ENCODE results near the gene MECP2. TPM values are rescaled to one million over a fixed set of nuclear protein-coding genes. Genes with fewer than 3 reads are reported as not detected.

Gene MECP2
- total RNA-seq, 1 experiment from 2014 or later, result 37.3 TPM

GRCh38 chrX:154019061-154019621, 78.4 kb downstream of the MECP2 start:
- H3K36me3 ChIP-seq, result peaks cover 25% of the 10 kb centered on the region
- peak overlapping the region; percentile 62 for H3K4me3 ChIP-seq
- no peaks in the 10 kb centered on the region for H3K27me3 ChIP-seq
- no peaks in the 10 kb centered on the region for H3K9me3 ChIP-seq
- no peak for DNase-seq

GRCh38 chrX:154018518-154019060, 78.9 kb downstream of the MECP2 start:
- H3K36me3 ChIP-seq, result peaks cover 28% of the 10 kb centered on the region
- H3K4me3 ChIP-seq, result peak overlapping the region; percentile 62
- no peaks in the 10 kb centered on the region for H3K27me3 ChIP-seq
- H3K9me3 ChIP-seq, result no peaks in the 10 kb centered on the region
- no peak for DNase-seq

- DNase-seq, result no peak
Observed at GRCh38 chrX:154017766-154018517, 79.6 kb downstream of the MECP2 start.

GRCh38 chrX:154016366-154017076, 81.0 kb downstream of the MECP2 start:
- Histone ChIP-seq H3K4me3 (no peak overlapping the region), H3K27me3 (no peaks in the 10 kb centered on the region), H3K36me3 (peaks cover 35% of the 10 kb centered on the region), H3K9me3 (no peaks in the 10 kb centered on the region)
- no peak for DNase-seq

More at GRCh38 chrX:154017766-154018517, 79.6 kb downstream of the MECP2 start:
- Histone ChIP-seq H3K4me3 (peak overlapping the region; percentile 62), H3K9me3 (no peaks in the 10 kb centered on the region), H3K36me3 (peaks cover 33% of the 10 kb centered on the region), H3K27me3 (no peaks in the 10 kb centered on the region)

DNA sequence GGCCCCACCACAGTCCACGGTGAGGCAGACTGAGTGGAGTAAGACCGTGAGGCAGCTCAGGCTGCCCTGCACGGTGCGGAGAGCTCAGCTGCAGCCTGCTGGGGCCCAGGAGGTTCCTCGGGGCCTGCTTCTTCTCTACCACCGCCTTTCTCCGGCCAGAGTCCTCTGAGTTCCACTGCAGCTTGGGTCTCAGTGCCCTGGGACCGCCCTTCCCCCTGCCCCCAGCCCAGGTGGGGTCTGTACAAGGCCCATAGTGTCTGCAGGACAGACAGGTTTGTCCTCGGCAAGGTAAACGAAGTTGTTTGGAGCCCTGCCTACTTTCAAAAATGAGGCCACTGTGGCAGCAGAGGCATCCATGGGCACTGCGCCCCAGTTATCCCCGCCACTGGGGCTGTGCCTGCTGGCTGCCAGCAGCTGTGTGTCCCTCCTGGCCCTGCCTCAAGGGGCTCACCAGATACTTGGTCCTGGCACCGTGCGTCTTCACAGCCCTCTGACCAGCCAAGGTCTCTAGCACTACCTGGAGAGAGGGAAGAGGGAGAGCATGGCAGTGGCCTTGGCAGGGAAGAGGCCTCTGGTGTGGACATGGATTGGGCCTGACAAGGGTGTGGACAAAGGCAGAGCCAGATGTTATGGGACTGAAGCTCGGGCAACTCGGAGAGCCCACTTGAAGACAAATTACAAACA, 81.8 kb downstream of the MECP2 start:
- Histone ChIP-seq H3K9me3 (no peaks in the 10 kb centered on the region), H3K4me3 (no peak overlapping the region), H3K36me3 (peaks cover 37% of the 10 kb centered on the region), H3K27me3 (no peaks in the 10 kb centered on the region)
- no peak for DNase-seq

GRCh38 chrX:154014429-154015380, 82.8 kb downstream of the MECP2 start:
- Histone ChIP-seq H3K27me3 (no peaks in the 10 kb centered on the region), H3K4me3 (no peak overlapping the region), H3K9me3 (no peaks in the 10 kb centered on the region), H3K36me3 (peaks cover 37% of the 10 kb centered on the region)
- DNase-seq, result no peak

GRCh38 chrX:154013614-154014360, 83.7 kb downstream of the MECP2 start:
- DNase-seq, result no peak
- H3K27me3 ChIP-seq, result no peaks in the 10 kb centered on the region
- H3K36me3 ChIP-seq, result peaks cover 34% of the 10 kb centered on the region
- no peaks in the 10 kb centered on the region for H3K9me3 ChIP-seq
- no peak overlapping the region for H3K4me3 ChIP-seq

- H3K4me3 ChIP-seq, result no peak overlapping the region
- no peaks in the 10 kb centered on the region for H3K27me3 ChIP-seq
- H3K9me3 ChIP-seq, result no peaks in the 10 kb centered on the region
- no peak for DNase-seq
- H3K36me3 ChIP-seq, result peaks cover 27% of the 10 kb centered on the region
Observed at GRCh38 chrX:154013001-154013421, 84.5 kb downstream of the MECP2 start.

DNA sequence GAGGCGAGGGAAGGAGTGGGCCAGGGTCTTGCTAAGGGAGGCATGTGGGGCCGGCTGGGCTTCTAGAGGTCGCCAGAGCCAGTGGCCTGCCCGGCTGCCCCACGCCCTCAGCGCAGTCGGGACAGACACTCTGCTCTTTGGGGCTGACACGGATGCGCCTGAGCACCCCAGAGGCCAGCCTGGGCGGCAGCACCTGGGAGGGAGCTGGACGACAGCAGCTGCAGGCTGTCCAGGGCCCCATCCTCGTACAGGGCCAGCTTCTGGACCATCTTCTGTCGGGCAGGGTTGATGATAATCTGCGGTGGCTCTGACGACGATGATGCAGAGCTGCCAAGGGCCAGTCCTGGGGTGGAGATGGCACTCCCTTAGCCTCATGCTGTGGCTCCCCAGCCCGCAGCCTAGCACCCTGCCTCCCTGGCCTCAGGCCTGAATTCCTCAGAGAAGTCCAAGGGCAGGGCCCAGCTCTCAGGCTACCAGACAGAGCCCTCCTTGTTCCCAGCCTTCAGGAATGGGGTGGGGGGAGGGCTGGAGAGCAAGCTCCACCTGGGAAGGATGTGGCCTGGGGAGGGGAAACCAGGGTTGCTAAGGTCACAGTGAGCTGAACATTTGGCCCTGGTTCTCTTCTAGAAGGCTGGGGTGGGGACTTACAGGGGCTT, 85.1 kb downstream of the MECP2 start:
- H3K4me3 ChIP-seq, result no peak overlapping the region
- peaks cover 26% of the 10 kb centered on the region for H3K36me3 ChIP-seq
- H3K9me3 ChIP-seq, result no peaks in the 10 kb centered on the region
- no peaks in the 10 kb centered on the region for H3K27me3 ChIP-seq
- no peak for DNase-seq

DNA sequence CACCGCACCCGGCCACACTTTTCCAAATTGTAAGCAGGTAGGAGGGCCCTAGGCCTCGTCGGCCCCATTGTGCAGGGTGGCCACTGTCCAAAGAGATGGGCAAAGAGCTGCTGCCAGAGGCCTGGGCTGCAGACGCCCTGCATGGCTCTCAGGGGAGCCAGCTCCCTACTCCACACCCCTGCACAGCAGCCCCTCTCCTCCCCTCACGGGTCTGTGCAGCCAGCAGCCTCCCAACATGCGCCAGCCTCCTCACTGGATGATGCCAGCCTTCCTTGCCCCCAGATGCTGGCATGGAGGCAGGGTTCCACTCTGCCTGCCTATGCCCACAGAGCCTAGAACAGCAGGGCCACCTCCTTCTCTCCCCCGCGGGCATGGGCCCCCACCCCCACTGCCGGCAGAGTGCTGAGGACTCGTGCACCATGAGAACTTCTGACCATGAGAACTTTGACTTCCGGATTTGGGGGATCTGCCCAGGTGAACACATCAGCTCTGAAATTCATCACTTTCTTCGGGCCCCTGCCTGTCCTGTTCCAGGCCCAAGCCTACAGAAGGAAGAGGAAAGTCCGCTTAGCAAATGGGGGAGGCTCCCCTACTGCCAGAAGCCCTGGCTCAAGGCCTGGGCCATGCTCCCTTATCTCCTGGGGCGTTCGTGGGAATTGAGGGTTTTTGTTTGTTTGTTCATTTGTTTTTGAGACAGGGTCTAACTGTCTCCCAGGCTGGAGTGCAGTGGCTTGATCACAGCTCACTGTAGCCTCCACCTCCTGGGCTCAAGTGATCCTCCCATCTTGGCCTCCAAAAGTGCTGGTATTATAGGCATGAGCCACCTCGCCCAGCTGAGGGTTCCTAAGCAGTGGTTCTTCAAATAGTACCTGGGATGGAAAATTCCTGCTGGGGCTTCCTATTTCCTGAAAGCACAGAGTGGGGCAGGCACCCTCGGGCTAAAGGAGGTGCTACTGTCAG, 85.9 kb downstream of the MECP2 start:
- H3K4me3 ChIP-seq, result no peak overlapping the region
- no peaks in the 10 kb centered on the region for H3K27me3 ChIP-seq
- no peaks in the 10 kb centered on the region for H3K9me3 ChIP-seq
- H3K36me3 ChIP-seq, result peaks cover 17% of the 10 kb centered on the region
- DNase-seq, result no peak

GRCh38 chrX:154010330-154011087, 87.0 kb downstream of the MECP2 start:
- Histone ChIP-seq H3K4me3 (no peak overlapping the region), H3K36me3 (peaks cover 11% of the 10 kb centered on the region), H3K27me3 (no peaks in the 10 kb centered on the region), H3K9me3 (no peaks in the 10 kb centered on the region)
- no peak for DNase-seq

GRCh38 chrX:154008521-154008920, 89.0 kb downstream of the MECP2 start:
- Histone ChIP-seq H3K27me3 (no peaks in the 10 kb centered on the region), H3K4me3 (no peak overlapping the region), H3K9me3 (no peaks in the 10 kb centered on the region), H3K36me3 (peaks cover 8% of the 10 kb centered on the region)
- no peak for DNase-seq

DNA sequence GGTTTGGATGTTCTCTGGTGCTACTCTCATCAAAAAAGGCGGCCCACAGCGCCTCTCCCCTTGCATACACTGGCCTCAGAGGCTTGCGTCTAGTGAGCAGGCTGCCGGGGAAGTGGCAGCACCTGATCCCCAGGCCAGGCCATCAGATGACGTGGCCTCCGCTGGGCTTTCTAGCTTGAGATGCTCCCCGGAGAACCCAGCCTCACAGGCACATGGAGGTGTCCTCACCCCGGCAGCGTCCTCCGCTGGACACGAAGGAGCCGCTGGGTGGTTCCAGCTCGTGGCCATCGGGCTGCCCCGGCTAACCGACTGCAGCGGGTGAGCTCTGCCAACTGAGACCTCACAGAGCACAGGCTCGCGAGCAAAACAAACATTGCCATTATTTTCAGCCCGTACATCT, 90.6 kb downstream of the MECP2 start:
- no peaks in the 10 kb centered on the region for H3K27me3 ChIP-seq
- DNase-seq, result no peak
- H3K9me3 ChIP-seq, result no peaks in the 10 kb centered on the region
- H3K36me3 ChIP-seq, result peaks cover 3% of the 10 kb centered on the region; the same call in 1 of the 2 replicates
- H3K4me3 ChIP-seq, result no peak overlapping the region
